Activated CD4-positive, alpha-beta memory T cell treated with anti-CD3 and anti-CD28 coated beads for 36 hours (primary cell): ENCODE results near the gene BCR. TPM values are rescaled to one million over a fixed set of nuclear protein-coding genes. Genes with fewer than 3 reads are reported as not detected.

ENCODE experiments used
- CTCF ChIA-PET: fragments of 350-600 bp; sonication (Branson Sonifier 250); formaldehyde crosslinking; loops from one replicate; lab custom pipeline; 2021; ENCODE audit warnings: antibody characterized with exemption, inconsistent platforms; lab: Charles Lee
- POLR2A ChIA-PET: fragments of 350-600 bp; sonication (Branson Sonifier 250); formaldehyde crosslinking; loops from one replicate; lab custom pipeline; 2021; ENCODE audit warnings: antibody characterized with exemption; lab: Charles Lee
- DNase-seq: peaks from one replicate; pipeline ENCODE4 v3.0.0-alpha.2; 2020
- H3K27ac Mint-ChIP-seq: one replicate; pipeline ENCODE4 v1.8.0; 2021; ENCODE audit warnings: mixed read lengths
- H3K27me3 Mint-ChIP-seq: one replicate; pipeline ENCODE4 v1.8.0; 2021; ENCODE audit warnings: mixed read lengths
- H3K36me3 Mint-ChIP-seq: one replicate; pipeline ENCODE4 v1.8.0; 2021; ENCODE audit warnings: mixed read lengths
- H3K4me1 Mint-ChIP-seq: one replicate; pipeline ENCODE4 v1.8.0; 2021; ENCODE audit warnings: low read depth, mixed read lengths
- H3K4me3 Mint-ChIP-seq: one replicate; pipeline ENCODE4 v1.8.0; 2021; ENCODE audit warnings: mild to moderate bottlenecking, mixed read lengths
- H3K9me3 Mint-ChIP-seq: one replicate; pipeline ENCODE4 v1.8.0; 2021; ENCODE audit warnings: mixed read lengths
- intact Hi-C: fragments of 100-400 bp; cut with micrococcal nuclease; formaldehyde crosslinking; loops from one replicate; pipeline ENCODE4 v1.15.1; 2023
- total RNA-seq, 2 experiments: library from RNA; stranded (reverse); gene quantifications; one replicate each; pipeline ENCODE4 v1.2.3, GENCODE V29; 2021

BCR gene
- total RNA-seq, 2 experiments from 2014 or later: 60.4 to 69.0 TPM

- Mint-ChIP-seq H3K27me3 (no peaks in the 10 kb centered on the region), H3K9me3 (no peaks in the 10 kb centered on the region), H3K4me1 (no peaks in the 10 kb centered on the region), H3K4me3 (no peak overlapping the region), H3K36me3 (no peaks in the 10 kb centered on the region), H3K27ac (no peak overlapping the region)
- POLR2A ChIA-PET: no interaction called here
- CTCF ChIA-PET: interaction anchor here (0.8 to 1.1 kb wide), 3 partner anchors 15 to 127 kb away, joined by 4 to 5 read pairs (median 4); no protein-coding TSS in a partner anchor
- DNase-seq: no peak
- intact Hi-C loops: no loop called here
Observed at GRCh38 chr22:23163665-23164064, 16.6 kb upstream of the BCR start.

- Mint-ChIP-seq H3K36me3 (no peaks in the 10 kb centered on the region), H3K27me3 (no peaks in the 10 kb centered on the region), H3K4me1 (no peaks in the 10 kb centered on the region), H3K9me3 (no peaks in the 10 kb centered on the region), H3K4me3 (no peak overlapping the region), H3K27ac (no peak overlapping the region)
- intact Hi-C loops: no loop called here
- DNase-seq: no peak
- ChIA-PET CTCF (interaction anchor here (0.8 to 1.1 kb wide), 3 partner anchors 15 to 126 kb away, joined by 4 to 5 read pairs (median 4); no protein-coding TSS in a partner anchor), POLR2A (no interaction called here)
Observed at GRCh38 chr22:23164091-23164490, 16.2 kb upstream of the BCR start.

DNA sequence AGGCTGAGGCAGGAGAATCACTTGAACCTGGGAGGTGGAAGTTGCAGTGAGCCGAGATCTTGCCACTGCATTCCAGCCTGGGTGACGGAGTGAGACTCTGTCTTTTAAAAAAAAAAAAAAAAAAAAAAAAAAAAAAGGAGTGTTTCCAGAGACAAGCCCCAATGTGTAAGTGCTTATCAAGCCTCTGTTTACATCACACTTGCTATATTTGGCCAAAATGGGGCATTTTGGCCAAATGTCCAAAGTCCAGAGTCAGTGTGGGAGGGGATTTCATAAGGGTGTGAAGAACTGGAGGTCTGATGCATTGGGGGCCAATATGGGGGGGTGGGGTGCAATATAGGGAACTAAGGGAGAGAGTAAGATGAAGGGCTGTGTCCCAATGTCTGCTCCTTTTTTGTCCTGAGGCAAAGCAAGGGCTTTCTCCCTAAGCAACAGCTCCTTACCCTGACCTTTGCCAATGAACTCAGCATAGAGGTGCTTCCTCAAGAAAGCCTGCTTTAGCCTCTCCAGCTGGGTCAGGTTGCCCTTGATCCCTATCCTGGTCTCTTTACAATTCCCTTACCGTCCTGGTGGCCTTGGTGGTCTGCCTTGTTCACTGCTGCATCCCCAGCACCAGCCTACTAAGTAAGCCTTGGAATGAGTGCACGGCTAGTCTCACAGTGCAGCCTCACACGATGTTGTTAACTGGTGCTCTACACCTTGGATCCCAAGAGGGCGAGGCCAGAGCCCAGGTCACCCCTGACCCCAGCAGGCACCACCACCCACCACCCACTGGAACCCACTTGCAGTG lies 14.1 kb upstream of the BCR start:
- no peaks in the 10 kb centered on the region for H3K4me1 Mint-ChIP-seq
- no peak overlapping the region for H3K27ac Mint-ChIP-seq
- CTCF ChIA-PET: no interaction called here

DNA sequence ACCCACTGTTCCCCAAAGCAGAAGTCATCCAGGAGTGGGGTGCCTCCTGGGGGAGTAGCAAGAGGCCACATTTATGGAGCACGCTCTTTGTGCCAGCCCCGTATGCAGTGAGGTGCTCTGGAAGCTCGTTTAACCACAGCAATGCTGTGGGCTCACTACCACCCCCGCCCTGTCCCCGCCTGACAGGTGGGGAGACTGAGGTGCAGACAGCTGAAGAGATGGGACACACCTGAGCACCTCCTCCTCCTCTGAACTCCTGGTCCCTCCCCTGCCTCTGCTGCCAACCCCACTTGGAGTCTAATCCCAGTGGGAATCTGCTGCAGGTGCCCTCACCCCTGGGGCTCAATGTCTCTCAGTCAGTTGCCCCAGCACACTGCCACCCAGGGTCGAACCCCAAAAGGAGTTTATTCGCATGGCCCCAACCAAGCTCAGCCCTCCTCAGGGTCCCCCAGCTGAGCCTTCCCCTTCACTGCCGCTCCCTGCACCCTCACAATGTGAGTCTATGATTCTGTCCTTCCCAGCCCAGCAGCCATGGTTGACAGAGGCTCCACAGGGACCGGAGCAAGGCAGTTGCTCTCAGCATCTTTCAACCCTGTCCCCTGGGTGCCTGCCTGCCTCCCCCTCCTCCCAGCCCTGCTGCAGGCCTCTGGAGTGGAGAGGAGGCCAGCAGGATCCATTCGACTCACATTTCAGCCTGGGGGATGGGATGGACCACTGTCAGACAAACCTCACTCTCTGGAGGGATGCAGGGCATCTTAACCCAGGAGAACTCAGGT lies 13.3 kb upstream of the BCR start:
- intact Hi-C loops: no loop called here
- H3K4me1 Mint-ChIP-seq: no peaks in the 10 kb centered on the region
- no peak for DNase-seq
- H3K9me3 Mint-ChIP-seq: no peaks in the 10 kb centered on the region
- POLR2A ChIA-PET: no interaction called here
- no peak overlapping the region for H3K27ac Mint-ChIP-seq
- no peaks in the 10 kb centered on the region for H3K27me3 Mint-ChIP-seq
- CTCF ChIA-PET: interaction anchor here (0.6 to 0.7 kb wide), 2 partner anchors 658 to 749 kb away, joined by 4 read pairs; no protein-coding TSS in a partner anchor
- H3K36me3 Mint-ChIP-seq: no peaks in the 10 kb centered on the region
- no peak overlapping the region for H3K4me3 Mint-ChIP-seq

More for the DNA sequence above, 14.1 kb upstream of the BCR start:
- DNase-seq: no peak
- Mint-ChIP-seq H3K9me3 (no peaks in the 10 kb centered on the region), H3K27me3 (no peaks in the 10 kb centered on the region), H3K4me3 (no peak overlapping the region), H3K36me3 (no peaks in the 10 kb centered on the region)
- intact Hi-C loops: no loop called here
- POLR2A ChIA-PET: no interaction called here

GRCh38 chr22:23168391-23169042 lies 11.8 kb upstream of the BCR start:
- Mint-ChIP-seq H3K4me3 (no peak overlapping the region), H3K9me3 (no peaks in the 10 kb centered on the region), H3K36me3 (no peaks in the 10 kb centered on the region), H3K4me1 (no peaks in the 10 kb centered on the region), H3K27me3 (no peaks in the 10 kb centered on the region), H3K27ac (no peak overlapping the region)
- ChIA-PET CTCF (interaction anchor here (1.3 kb wide), 1 partner anchor 114 kb away, joined by 3 read pairs; no protein-coding TSS in a partner anchor), POLR2A (no interaction called here)
- intact Hi-C loops: no loop called here
- DNase-seq: no peak

DNA sequence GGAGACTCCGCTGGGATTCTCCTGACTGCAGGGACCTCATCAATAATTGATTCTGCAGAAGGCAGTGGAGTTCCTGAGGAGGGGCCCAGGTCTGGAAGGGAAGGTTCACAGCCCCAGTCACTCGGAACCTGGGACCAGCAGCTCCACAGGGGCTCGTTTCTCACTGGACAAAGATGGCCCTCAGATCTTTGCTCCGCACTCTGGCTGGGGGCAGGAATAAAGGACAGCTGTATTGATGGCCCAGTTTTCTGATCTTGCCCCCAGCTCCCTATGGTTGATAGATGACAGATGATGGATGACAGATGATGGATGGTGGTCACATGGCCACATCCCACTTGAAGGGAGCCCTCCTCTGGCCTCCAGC lies 11.3 kb upstream of the BCR start:
- peaks cover 2% of the 10 kb centered on the region for H3K4me1 Mint-ChIP-seq
- H3K9me3 Mint-ChIP-seq: no peaks in the 10 kb centered on the region
- H3K36me3 Mint-ChIP-seq: no peaks in the 10 kb centered on the region
- DNase-seq: no peak
- ChIA-PET POLR2A (no interaction called here), CTCF (interaction anchor here (1.3 kb wide), 2 partner anchors 113 to 121 kb away, joined by 3 to 6 read pairs; no protein-coding TSS in a partner anchor)
- intact Hi-C loops: no loop called here
- no peak overlapping the region for H3K27ac Mint-ChIP-seq
- H3K27me3 Mint-ChIP-seq: no peaks in the 10 kb centered on the region
- H3K4me3 Mint-ChIP-seq: no peak overlapping the region

- Mint-ChIP-seq H3K9me3 (peaks cover 2% of the 10 kb centered on the region), H3K36me3 (no peaks in the 10 kb centered on the region), H3K27ac (no peak overlapping the region), H3K4me1 (peaks cover 21% of the 10 kb centered on the region), H3K4me3 (no peak overlapping the region), H3K27me3 (no peaks in the 10 kb centered on the region)
- ChIA-PET POLR2A (no interaction called here), CTCF (interaction anchor here (0.6 to 15.1 kb wide), 8 partner anchors 9 to 216 kb away, joined by 3 to 309 read pairs (median 8); no protein-coding TSS in a partner anchor)
- DNase-seq: no peak
- intact Hi-C loops: loop anchor here (5.0 kb wide), 1 partner anchor 211 kb away; no protein-coding TSS in a partner anchor
Observed at GRCh38 chr22:23175817-23176644, 4.3 kb upstream of the BCR start.

GRCh38 chr22:23176645-23177027 lies 3.7 kb upstream of the BCR start:
- intact Hi-C loops: loop anchor here (5.0 kb wide), 1 partner anchor 211 kb away; no protein-coding TSS in a partner anchor
- Mint-ChIP-seq H3K36me3 (peaks cover 1% of the 10 kb centered on the region), H3K27me3 (no peaks in the 10 kb centered on the region), H3K9me3 (peaks cover 2% of the 10 kb centered on the region), H3K4me1 (peaks cover 21% of the 10 kb centered on the region), H3K27ac (no peak overlapping the region), H3K4me3 (no peak overlapping the region)
- CTCF ChIA-PET: interaction anchor here (0.6 to 15.1 kb wide), 8 partner anchors 9 to 217 kb away, joined by 3 to 309 read pairs (median 8); no protein-coding TSS in a partner anchor
- POLR2A ChIA-PET: no interaction called here
- no peak for DNase-seq

DNA sequence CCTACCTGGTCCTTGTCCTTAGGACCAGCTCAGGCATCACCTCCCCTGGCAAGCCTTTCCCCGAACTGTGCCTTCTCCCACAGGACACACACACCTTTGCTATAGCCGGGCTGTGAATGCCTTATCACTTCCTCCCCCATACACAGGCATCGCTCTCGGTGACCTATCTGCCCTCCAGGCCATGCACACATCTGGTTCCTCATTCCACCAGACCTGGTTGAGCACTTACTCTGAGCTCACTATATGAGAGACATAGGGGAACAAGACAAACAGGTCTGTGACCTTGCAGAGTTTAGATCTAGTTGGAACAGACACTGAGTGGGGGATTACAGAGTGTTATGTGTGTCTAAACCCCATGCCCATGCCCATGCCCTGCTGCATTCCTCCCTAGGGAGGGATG lies 3.1 kb upstream of the BCR start:
- H3K36me3 Mint-ChIP-seq: peaks cover 7% of the 10 kb centered on the region
- H3K27ac Mint-ChIP-seq: no peak overlapping the region
- peaks cover 2% of the 10 kb centered on the region for H3K9me3 Mint-ChIP-seq
- no peaks in the 10 kb centered on the region for H3K27me3 Mint-ChIP-seq
- peaks cover 26% of the 10 kb centered on the region for H3K4me1 Mint-ChIP-seq
- H3K4me3 Mint-ChIP-seq: no peak overlapping the region
- POLR2A ChIA-PET: no interaction called here
- no peak for DNase-seq
- CTCF ChIA-PET: interaction anchor here (1.4 to 15.1 kb wide), 7 partner anchors 30 to 217 kb away, joined by 3 to 309 read pairs (median 8); no protein-coding TSS in a partner anchor
- intact Hi-C loops: loop anchor here (5.0 kb wide), 1 partner anchor 210 kb away; no protein-coding TSS in a partner anchor

GRCh38 chr22:23178512-23179254 lies 1.6 kb upstream of the BCR start:
- H3K27me3 Mint-ChIP-seq: no peaks in the 10 kb centered on the region
- peaks cover 41% of the 10 kb centered on the region for H3K4me1 Mint-ChIP-seq
- peak overlapping the region; percentile 30 for H3K27ac Mint-ChIP-seq
- no peak overlapping the region for H3K4me3 Mint-ChIP-seq
- peaks cover 2% of the 10 kb centered on the region for H3K9me3 Mint-ChIP-seq
- DNase-seq: peak; percentile 72
- ChIA-PET POLR2A (interaction anchor here (1.5 kb wide), 1 partner anchor 103 kb away, joined by 5 read pairs; no protein-coding TSS in a partner anchor), CTCF (interaction anchor here (0.6 to 15.1 kb wide), 18 partner anchors 9 to 207 kb away, joined by 3 to 309 read pairs (median 4); no protein-coding TSS in a partner anchor)
- H3K36me3 Mint-ChIP-seq: peaks cover 16% of the 10 kb centered on the region
- intact Hi-C loops: loop anchor here (1.0 to 5.0 kb wide), 2 partner anchors 104 to 209 kb away; no protein-coding TSS in a partner anchor
